SK-N-SH (cell line): ENCODE measurements around the gene TRMU. TPM values are rescaled to one million over a fixed set of nuclear protein-coding genes. Genes with fewer than 3 reads are reported as not detected.

Source experiments
- CTCF ChIA-PET: fragments of 300-600, 350-600 bp; formaldehyde crosslinking; extraction: SDS; loops from one replicate; lab custom pipeline; 2021; lab: Yijun Ruan, JAX
- POLR2A ChIA-PET: fragments of 350-600 bp; sonication (Branson Sonifier 250); formaldehyde crosslinking; extraction: SDS; loops from one replicate; lab custom pipeline; 2020; ENCODE audit warnings: antibody characterized with exemption, inconsistent platforms; lab: Yijun Ruan, JAX
- DNase-seq: peaks from one replicate; pipeline ENCODE4 v3.0.0; 2012
- H2AFZ ChIP-seq: fragments of 200-600 bp; sonication (generic); 2 replicates; pipeline ENCODE4 v1.8.1; 2016; ENCODE audit warnings: antibody characterized with exemption, mild to moderate bottlenecking, low read depth
- H3F3A ChIP-seq: fragments of 200-600 bp; sonication (generic); replicated peaks from 2 replicates; pipeline ENCODE3; 2016; ENCODE audit warnings: antibody characterized with exemption, mild to moderate bottlenecking; ENCODE audit not compliant: insufficient read depth
- H3K27ac ChIP-seq, 2 experiments: fragments of 200-500 bp in 1 of 2; fragments of 200-600 bp in 1 of 2; sonication (Bioruptor generic) in 1 of 2; sonication (generic), shearing (Covaris generic) in 1 of 2; 2 replicates each; pipeline versions ENCODE4 v1.5.1 to v1.6.1; 2014 to 2016; ENCODE audit warnings: low read depth in 2 of 2, inconsistent platforms in 1 of 2, low read length in 1 of 2, mild to moderate bottlenecking in 1 of 2, mixed read lengths in 1 of 2
- H3K27me3 ChIP-seq: fragments of 200-600 bp; sonication (generic), shearing (Covaris generic); 2 replicates; pipeline ENCODE4 v1.6.1; 2016; ENCODE audit warnings: mixed run types; ENCODE audit not compliant: insufficient read depth
- H3K36me3 ChIP-seq, 2 experiments: fragments of 200-500 bp in 1 of 2; fragments of 200-600 bp in 1 of 2; sonication (Bioruptor generic) in 1 of 2; sonication (generic) in 1 of 2; replicated peaks in 1 of 2; 2 replicates each; pipeline versions ENCODE3 to v1.5.1; 2014 to 2016; ENCODE audit warnings: low read length in 1 of 2, mild to moderate bottlenecking in 1 of 2; ENCODE audit not compliant: insufficient read depth in 2 of 2, control insufficient read depth in 1 of 2
- H3K4me1 ChIP-seq, 2 experiments: fragments of 200-500 bp in 1 of 2; fragments of 200-600 bp in 1 of 2; sonication (Bioruptor generic) in 1 of 2; sonication (generic), shearing (Covaris generic) in 1 of 2; 2 replicates each; pipeline versions ENCODE4 v1.5.1 to v1.6.1; 2014 to 2016; ENCODE audit warnings: low read depth in 1 of 2, low read length in 1 of 2, mixed run types in 1 of 2; ENCODE audit not compliant: insufficient read depth in 2 of 2, control insufficient read depth in 1 of 2
- H3K4me2 ChIP-seq: fragments of 200-600 bp; sonication (generic), shearing (Covaris generic); 2 replicates; pipeline ENCODE4 v1.6.1; 2017; ENCODE audit warnings: mixed run types
- H3K4me3 ChIP-seq, 2 experiments: fragments of 200-500 bp in 1 of 2; fragments of 200-600 bp in 1 of 2; sonication (Bioruptor generic) in 1 of 2; sonication (generic), shearing (Covaris generic) in 1 of 2; 2 replicates each; pipeline versions ENCODE4 v1.5.1 to v1.8.1; 2014 to 2016; ENCODE audit warnings: low read depth in 2 of 2, inconsistent platforms in 1 of 2, low read length in 1 of 2, mild to moderate bottlenecking in 1 of 2, mixed read lengths in 1 of 2, moderate library complexity in 1 of 2
- H3K79me2 ChIP-seq: fragments of 200-600 bp; sonication (generic); 2 replicates; pipeline ENCODE4 v1.8.1; 2017; ENCODE audit warnings: mild to moderate bottlenecking; ENCODE audit not compliant: insufficient read depth
- H3K9ac ChIP-seq: fragments of 200-600 bp; sonication (generic); 2 replicates; pipeline ENCODE4 v1.6.1; 2017; ENCODE audit warnings: mixed run types
- H3K9me2 ChIP-seq: fragments of 200-600 bp; sonication (generic); 2 replicates; pipeline ENCODE4 v1.6.1; 2017; ENCODE audit warnings: mixed run types
- H3K9me3 ChIP-seq: fragments of 200-600 bp; sonication (generic); 2 replicates; pipeline ENCODE4 v1.6.1; 2017; ENCODE audit warnings: mixed run types, mild to moderate bottlenecking, moderate library complexity
- H4K20me1 ChIP-seq: fragments of 200-600 bp; sonication (generic); 2 replicates; pipeline ENCODE4 v1.6.1; 2017; ENCODE audit warnings: mild to moderate bottlenecking, mixed run types; ENCODE audit not compliant: insufficient read depth
- CHD2 ChIP-seq: fragments of 150-350 bp; IDR thresholded peaks from 2 replicates; pipeline ENCODE4 v1.6.1; 2018; ENCODE audit warnings: low read length; ENCODE audit not compliant: partially characterized antibody
- FOXM1 ChIP-seq: IDR thresholded peaks from 2 replicates; pipeline ENCODE4 v1.4.0; 2012; ENCODE audit warnings: low read depth, mild to moderate bottlenecking
- GATA2 ChIP-seq: sonication (generic); formaldehyde crosslinking; IDR thresholded peaks from 2 replicates; pipeline ENCODE4 v1.5.0; 2020; ENCODE audit warnings: mild to moderate bottlenecking, missing genetic modification reagents
- JUND ChIP-seq: IDR thresholded peaks from 2 replicates; pipeline ENCODE4 v1.4.0; 2012
- NRF1 ChIP-seq: IDR thresholded peaks from 2 replicates; pipeline ENCODE4 v1.6.1; 2012; ENCODE audit warnings: low read depth, mild to moderate bottlenecking, low read length
- PBX3 ChIP-seq: IDR thresholded peaks from 2 replicates; pipeline ENCODE4; 2012
- POLR2AphosphoS5 ChIP-seq: IDR thresholded peaks from 2 replicates; pipeline ENCODE4 v1.6.1; 2012; ENCODE audit warnings: low read depth, low read length
- RAD21 ChIP-seq: IDR thresholded peaks from 2 replicates; pipeline ENCODE4 v1.6.1; 2012; ENCODE audit warnings: mild to moderate bottlenecking, low read length
- REST ChIP-seq: IDR thresholded peaks from 2 replicates; pipeline ENCODE4 v1.6.1; 2012; ENCODE audit warnings: mild to moderate bottlenecking, low read depth, low read length, moderate library complexity
- RFX5 ChIP-seq: IDR thresholded peaks from 2 replicates; pipeline ENCODE4 v1.6.1; 2012; ENCODE audit warnings: mild to moderate bottlenecking, improper control_type of control experiment, low read length
- RXRA ChIP-seq: IDR thresholded peaks from 2 replicates; pipeline ENCODE4 v1.4.0; 2012; ENCODE audit warnings: low read depth, mild to moderate bottlenecking, borderline replicate concordance
- SIN3A ChIP-seq: IDR thresholded peaks from 2 replicates; pipeline ENCODE4 v1.6.1; 2012; ENCODE audit warnings: low read depth, mild to moderate bottlenecking, low read length, moderate library complexity, borderline replicate concordance
- TAF1 ChIP-seq: IDR thresholded peaks from 2 replicates; pipeline ENCODE4 v1.6.1; 2012; ENCODE audit warnings: low read depth, mild to moderate bottlenecking, low read length, moderate library complexity, borderline replicate concordance
- TCF12 ChIP-seq: IDR thresholded peaks from 2 replicates; pipeline ENCODE4 v1.4.0; 2012
- TEAD4 ChIP-seq: IDR thresholded peaks from 2 replicates; pipeline ENCODE4 v1.4.0; 2012; ENCODE audit warnings: mild to moderate bottlenecking, borderline replicate concordance; ENCODE audit not compliant: insufficient read depth
- USF1 ChIP-seq: IDR thresholded peaks from 2 replicates; pipeline ENCODE4 v1.4.0; 2012; ENCODE audit warnings: low read depth, borderline replicate concordance
- YY1 ChIP-seq: IDR thresholded peaks from 2 replicates; pipeline ENCODE4 v1.4.0; 2012; ENCODE audit warnings: low read depth, mild to moderate bottlenecking
- ZBTB33 ChIP-seq: IDR thresholded peaks from 2 replicates; pipeline ENCODE4 v1.4.0; 2012; ENCODE audit warnings: low read depth, borderline replicate concordance
- WGBS: methylation state at CpG from one replicate; pipeline ENCODE4 v1.1.6; 2017; ENCODE audit warnings: low lambda C conversion rate; 5-methylcytosine and 5-hydroxymethylcytosine counted together
- polyA plus RNA-seq, 3 experiments: library from polyadenylated mRNA; depleted of rRNA; stranded (reverse); fragments of >200 nt; gene quantifications; 2 replicates each; pipeline ENCODE4 v1.2.3, GENCODE V29; 2012

The TRMU gene
- polyA plus RNA-seq, 1 of the 3 experiments (the other 2 are of a cell fraction) = 47.1 TPM

GRCh38 chr22:46315976-46316375 lies 19.5 kb upstream of the TRMU start (continued):
- TF ChIP-seq YY1 (no peak), FOXM1 (no peak), GATA2 (CRISPR knock-in tag) (no peak), REST (no peak)

- H3K27me3 ChIP-seq = no peaks in the 10 kb centered on the region
- no peaks in the 10 kb centered on the region for H3K9me3 ChIP-seq
- no peak overlapping the region for H3K9ac ChIP-seq
- CTCF ChIA-PET = interaction anchor here (0.8 to 6.1 kb wide), 9 partner anchors 11 to 323 kb away, joined by 3 to 69 read pairs (median 3); no protein-coding TSS in a partner anchor
- no peak overlapping the region for H3K4me2 ChIP-seq
- H3F3A ChIP-seq = peaks cover 5% of the 10 kb centered on the region
- no peaks in the 10 kb centered on the region; a peak in 1 of 4 replicates for H3K4me1 ChIP-seq
- POLR2A ChIA-PET = no interaction called here
- H3K27ac ChIP-seq = no peak overlapping the region
- H3K79me2 ChIP-seq = peaks cover 66% of the 10 kb centered on the region
- WGBS = 96% methylated on average over 19 of the region's 20 CpGs
- H3K36me3 ChIP-seq = peaks cover 11 to 14% of the 10 kb centered on the region in 2 experiments
- H3K9me2 ChIP-seq = no peaks in the 10 kb centered on the region
- H3K4me3 ChIP-seq = no peak overlapping the region
- no peaks in the 10 kb centered on the region for H4K20me1 ChIP-seq
- no peak overlapping the region for H2AFZ ChIP-seq
- no peak for DNase-seq
- TF ChIP-seq RFX5 = no peak
- no peak for TF ChIP-seq TAF1
- no peak for TF ChIP-seq RAD21
- no peak for TF ChIP-seq RXRA
- TF ChIP-seq USF1 = no peak
Measured at GRCh38 chr22:46317646-46318045, 17.9 kb upstream of the TRMU start.

GRCh38 chr22:46318576-46318975 lies 16.9 kb upstream of the TRMU start:
- no peak for DNase-seq
- H3K9ac ChIP-seq = no peak overlapping the region
- H3K9me3 ChIP-seq = no peaks in the 10 kb centered on the region
- H3F3A ChIP-seq = peaks cover 5% of the 10 kb centered on the region
- peaks cover 61% of the 10 kb centered on the region for H3K79me2 ChIP-seq
- H3K9me2 ChIP-seq = no peaks in the 10 kb centered on the region
- ChIA-PET POLR2A (interaction anchor here (0.7 kb wide), 1 partner anchor 29 kb away, joined by 3 read pairs; no protein-coding TSS in a partner anchor), CTCF (interaction anchor here (0.8 to 6.1 kb wide), 9 partner anchors 10 to 312 kb away, joined by 3 to 69 read pairs (median 3); no protein-coding TSS in a partner anchor)
- no peaks in the 10 kb centered on the region for H3K27me3 ChIP-seq
- H3K4me3 ChIP-seq = no peak overlapping the region
- 94% methylated on average over 14 of the region's 15 CpGs for WGBS
- no peaks in the 10 kb centered on the region for H4K20me1 ChIP-seq
- no peak overlapping the region for H3K27ac ChIP-seq
- TF ChIP-seq CHD2 (no peak), JUND (no peak), PBX3 (no peak), NRF1 (no peak), TEAD4 (no peak), USF1 (no peak), SIN3A (no peak), ZBTB33 (no peak), POLR2AphosphoS5 (no peak), TCF12 (no peak)
- no peak overlapping the region for H2AFZ ChIP-seq
- no peaks in the 10 kb centered on the region; a peak in 1 of 4 replicates for H3K4me1 ChIP-seq
- H3K4me2 ChIP-seq = no peak overlapping the region
- H3K36me3 ChIP-seq = peaks cover 11 to 14% of the 10 kb centered on the region in 2 experiments
